Endometrial microvascular endothelial cells (primary cell): ENCODE results near the gene ZMYM1. TPM values are rescaled to one million over a fixed set of nuclear protein-coding genes. Genes with fewer than 3 reads are reported as not detected.
"Not testable (repeated sequence)": the region's sequence is repeated elsewhere in the genome, so short reads cannot be mapped to it uniquely, and the experiment has no call there.

Source experiments
- in situ Hi-C: cut with HindIII; loops from 2 replicates; pipeline ENCODE4 v1.10.0; 2017; ENCODE audit warnings: low sequenced_read_pairs, low pct_unique_long_range_greater_than_20kb; ENCODE audit errors: inconsistent ontology term
- total RNA-seq: library from RNA; depleted of rRNA; stranded (reverse); fragments of >200 nt; gene quantifications from one replicate; pipeline ENCODE4 v1.2.3, GENCODE V29; 2015; ENCODE audit errors: inconsistent ontology term

Gene ZMYM1
- 20.3 TPM for total RNA-seq

DNA sequence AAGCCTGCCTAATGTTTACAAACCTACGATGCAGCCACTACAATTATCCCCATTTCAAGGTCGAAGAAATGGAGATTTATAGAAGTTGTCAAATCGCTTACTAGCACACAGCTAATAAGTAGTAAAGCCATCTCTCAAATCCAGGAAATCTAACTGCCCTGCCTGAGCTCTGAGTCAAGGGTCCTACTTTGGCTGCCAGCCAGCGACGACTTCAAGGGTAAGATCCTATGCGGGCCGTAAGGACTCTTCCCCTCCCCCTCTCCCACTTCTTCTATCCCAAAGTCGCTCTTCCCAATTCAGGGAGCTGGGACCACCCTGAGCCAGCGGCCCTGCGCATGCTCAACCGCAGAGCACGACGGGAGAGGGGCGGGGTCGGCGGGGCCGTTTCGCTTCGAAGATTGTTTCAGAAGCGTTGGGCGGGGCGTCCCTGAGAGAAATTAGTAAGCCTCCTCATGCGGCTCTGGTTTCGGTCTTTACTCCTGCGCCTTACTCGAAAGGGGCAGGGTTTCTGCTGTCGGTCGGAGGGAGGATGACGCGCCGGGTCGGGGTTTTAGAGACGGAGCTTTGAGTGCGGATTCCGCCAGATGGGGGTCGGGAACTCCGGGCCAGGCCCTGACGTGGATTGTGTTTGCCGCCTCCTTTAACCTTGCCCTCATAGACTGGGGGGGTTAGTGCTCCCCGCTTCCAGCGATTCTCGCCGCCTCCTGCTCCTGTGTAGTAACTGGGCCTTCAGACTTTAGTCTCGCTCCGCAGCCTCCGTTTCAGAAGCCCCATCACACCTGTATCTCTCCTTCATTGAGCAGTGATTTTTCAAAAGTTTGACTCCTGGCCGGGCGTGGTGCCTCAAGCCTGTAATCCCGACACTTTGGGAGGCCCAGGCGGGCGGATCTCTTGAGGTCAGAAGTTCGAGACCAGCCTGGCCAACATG is at the start of gene ZMYM1:
TSS of gene ZMYM1 (plus strand) at position 383 of the 928 bp plus-strand sequence. CDS start 14,603 bp downstream, outside the sequence.
- in situ Hi-C loops: no loop called here

DNA sequence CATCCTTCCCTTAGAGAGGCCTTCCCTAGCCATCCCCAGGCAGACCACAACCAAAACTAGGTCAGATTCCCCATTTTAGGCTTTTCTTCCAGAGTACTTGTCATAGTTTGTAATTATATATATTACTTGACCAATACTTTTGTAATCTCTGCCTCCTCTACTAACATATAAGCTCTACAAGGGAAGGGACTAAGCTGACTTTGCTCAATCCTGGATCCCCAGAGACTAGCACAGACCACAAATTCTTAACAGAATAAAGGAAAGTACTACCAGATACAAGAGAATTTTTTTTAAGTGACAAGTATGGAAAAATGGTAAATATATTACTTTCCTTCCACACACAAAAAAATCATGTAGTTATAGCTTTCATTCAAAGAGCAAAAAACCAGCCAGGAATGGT is 49.4 kb upstream of the ZMYM1 start:
- in situ Hi-C loops: no loop called here

DNA sequence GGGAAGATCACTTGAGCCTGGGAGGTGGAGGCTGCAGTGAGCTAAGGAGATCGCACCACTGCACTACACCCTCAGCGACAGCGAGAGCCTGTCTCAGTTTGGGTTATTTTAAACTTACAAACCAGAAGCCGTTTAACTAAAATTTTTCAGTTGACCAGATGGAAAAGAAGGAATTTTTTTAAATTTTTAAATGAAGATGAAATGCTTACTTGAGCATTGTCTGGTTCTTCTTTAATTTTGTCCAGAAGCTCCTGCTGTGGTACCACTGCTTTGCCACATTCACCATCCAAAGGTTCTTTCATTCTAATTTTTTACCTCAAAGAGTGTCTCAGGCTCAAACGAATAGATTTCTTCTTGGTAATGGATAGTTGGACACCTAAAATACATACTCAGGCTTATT is 48.8 kb upstream of the ZMYM1 start:
- in situ Hi-C loops: no loop called here

GRCh38 chr1:35030756-35031446 is 48.3 kb upstream of the ZMYM1 start:
- in situ Hi-C loops: no loop called here

DNA sequence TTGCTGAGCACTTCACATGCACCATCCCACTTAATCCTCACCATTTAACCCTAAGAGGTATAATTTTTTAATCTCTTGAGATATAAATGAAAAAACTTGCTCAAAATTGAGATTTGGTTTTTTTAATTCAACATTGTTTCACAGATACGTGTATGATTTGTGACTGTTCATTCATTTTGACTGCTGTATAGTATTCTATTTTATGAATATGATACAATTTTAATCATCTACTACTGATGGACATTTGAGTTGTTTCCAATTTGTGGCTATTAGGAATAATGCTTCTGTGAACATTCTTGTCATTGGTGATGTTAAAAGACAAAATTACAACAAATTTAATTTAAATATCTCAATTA is 46.8 kb upstream of the ZMYM1 start:
- in situ Hi-C loops: no loop called here

DNA sequence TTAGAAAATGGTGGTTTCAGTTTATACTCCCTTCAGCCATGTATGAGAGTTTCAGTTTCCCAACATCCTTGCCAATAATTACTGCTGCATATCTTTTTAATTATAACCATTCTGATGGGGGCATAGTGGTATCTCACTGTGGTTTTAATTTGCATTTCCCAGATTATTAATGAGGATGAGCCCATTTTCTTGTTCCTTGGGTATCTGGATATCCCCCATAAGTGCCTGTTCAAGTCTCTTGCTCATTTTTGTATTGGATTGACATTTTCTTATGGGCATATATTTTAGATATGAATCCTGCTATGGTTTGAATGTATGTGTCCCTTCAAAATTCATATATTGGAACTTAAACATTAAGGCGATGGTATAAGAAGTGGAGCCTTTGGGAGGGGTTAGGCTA is 45.8 kb upstream of the ZMYM1 start:
- in situ Hi-C loops: no loop called here

DNA sequence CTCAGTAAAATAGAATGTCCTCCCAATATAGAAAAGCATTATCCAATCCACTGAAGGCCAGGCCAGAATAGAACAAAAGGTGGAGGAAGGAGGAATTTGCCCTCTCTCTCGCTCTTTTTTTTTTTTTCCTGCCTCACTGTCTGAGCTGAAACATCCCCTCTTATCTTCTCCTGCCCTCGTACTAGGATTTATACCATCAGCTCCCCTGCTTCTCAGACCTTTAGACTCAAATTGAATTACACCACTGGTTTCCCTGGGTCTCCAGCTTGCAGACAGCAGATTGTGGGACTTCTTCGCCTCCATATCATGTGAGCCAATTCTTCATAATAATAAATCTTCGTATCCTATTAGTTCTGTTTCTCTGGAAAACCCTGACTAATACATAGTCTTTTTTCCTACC is 42.6 kb upstream of the ZMYM1 start:
- in situ Hi-C loops: no loop called here

GRCh38 chr1:35037206-35037605 is 42.0 kb upstream of the ZMYM1 start:
- in situ Hi-C loops: no loop called here

DNA sequence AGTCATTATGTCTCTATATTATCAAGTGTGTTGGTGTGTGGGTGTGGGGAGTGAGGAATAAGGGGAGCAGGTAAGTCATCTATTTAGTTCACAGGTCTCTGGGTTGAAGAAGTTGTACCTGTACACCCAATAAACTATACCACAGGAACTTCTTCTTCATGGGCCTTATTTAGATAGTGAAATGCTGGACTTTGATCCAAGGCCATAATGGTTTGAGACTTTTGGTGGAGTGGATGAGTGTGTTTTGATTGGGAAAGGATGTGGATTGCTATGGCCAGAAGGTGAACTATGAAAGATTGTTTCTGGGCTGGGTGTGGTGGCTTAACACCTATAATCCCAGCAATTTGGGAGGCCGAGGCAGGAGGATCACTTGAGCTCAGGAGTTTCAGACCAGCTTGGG is 40.5 kb upstream of the ZMYM1 start:
- in situ Hi-C loops: no loop called here

- in situ Hi-C loops: no loop called here
These were observed 35.7 kb upstream of the ZMYM1 start for GRCh38 chr1:35043498-35043897.

DNA sequence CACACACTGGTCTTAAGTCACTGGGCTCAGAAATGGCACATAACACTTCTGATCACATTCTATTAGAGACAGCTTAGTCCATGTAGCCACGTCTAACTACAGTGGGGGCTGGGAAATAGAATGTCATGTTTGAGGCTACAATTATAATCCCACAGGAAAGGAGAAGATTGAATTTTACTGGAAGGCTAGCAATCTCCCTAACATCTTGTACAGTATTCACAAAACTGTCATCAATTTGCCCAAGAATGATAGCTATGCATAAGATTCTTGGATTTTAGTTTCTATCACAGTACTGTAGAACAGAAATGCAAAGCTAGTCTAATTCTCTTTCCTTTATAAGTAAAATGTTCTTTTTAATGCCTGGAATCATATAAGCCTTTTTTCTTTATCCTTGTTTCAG is 34.8 kb upstream of the ZMYM1 start:
- in situ Hi-C loops: no loop called here

DNA sequence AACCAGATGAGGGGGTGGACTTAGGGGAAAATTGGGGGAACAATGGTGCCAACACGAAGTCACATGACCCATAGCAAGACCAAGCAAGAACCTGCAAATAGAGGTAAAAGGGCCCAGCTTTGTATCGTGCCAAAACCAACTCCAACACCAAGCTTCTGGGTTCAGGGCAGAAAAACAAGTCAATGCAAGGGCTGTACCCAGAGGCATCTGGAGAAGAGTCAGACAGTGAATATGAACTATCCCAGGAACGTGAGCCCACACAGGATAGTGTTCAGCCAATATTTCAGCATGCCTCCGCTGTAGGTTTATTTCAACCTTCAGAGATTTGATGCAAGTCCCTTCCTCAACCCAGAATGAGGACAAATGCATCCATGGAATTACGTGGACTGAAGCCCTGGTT is 32.5 kb upstream of the ZMYM1 start:
- in situ Hi-C loops: no loop called here

GRCh38 chr1:35047188-35047858 is 31.9 kb upstream of the ZMYM1 start:
- in situ Hi-C loops: no loop called here

- in situ Hi-C loops: no loop called here
These were observed 30.1 kb upstream of the ZMYM1 start for GRCh38 chr1:35049116-35049515.

- in situ Hi-C loops: no loop called here
These were observed 25.8 kb upstream of the ZMYM1 start for GRCh38 chr1:35053433-35053832.

GRCh38 chr1:35054282-35054681 is 24.9 kb upstream of the ZMYM1 start:
- in situ Hi-C loops: not testable (repeated sequence)

DNA sequence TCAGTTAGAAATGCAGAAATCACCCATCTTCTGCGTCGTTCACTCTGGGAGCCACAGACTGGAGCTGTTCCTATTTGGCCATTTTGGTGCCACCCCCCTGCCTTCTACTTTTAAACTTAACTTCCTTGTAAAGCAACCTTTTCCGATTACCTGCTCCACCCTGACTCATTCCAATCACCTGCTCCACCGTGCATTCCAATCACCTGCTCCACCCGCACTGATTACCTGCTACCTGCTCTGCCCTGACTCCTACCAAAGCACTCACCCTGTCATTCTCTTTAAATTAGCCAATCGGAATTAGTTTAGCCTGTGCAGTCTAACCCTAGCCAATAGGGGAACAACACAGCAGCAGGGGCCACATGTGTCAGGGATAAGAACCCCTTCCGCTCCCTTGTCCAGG is 20.9 kb upstream of the ZMYM1 start:
- in situ Hi-C loops: not testable (repeated sequence)

- in situ Hi-C loops: no loop called here
These were observed 20.2 kb upstream of the ZMYM1 start for GRCh38 chr1:35058988-35059387.

DNA sequence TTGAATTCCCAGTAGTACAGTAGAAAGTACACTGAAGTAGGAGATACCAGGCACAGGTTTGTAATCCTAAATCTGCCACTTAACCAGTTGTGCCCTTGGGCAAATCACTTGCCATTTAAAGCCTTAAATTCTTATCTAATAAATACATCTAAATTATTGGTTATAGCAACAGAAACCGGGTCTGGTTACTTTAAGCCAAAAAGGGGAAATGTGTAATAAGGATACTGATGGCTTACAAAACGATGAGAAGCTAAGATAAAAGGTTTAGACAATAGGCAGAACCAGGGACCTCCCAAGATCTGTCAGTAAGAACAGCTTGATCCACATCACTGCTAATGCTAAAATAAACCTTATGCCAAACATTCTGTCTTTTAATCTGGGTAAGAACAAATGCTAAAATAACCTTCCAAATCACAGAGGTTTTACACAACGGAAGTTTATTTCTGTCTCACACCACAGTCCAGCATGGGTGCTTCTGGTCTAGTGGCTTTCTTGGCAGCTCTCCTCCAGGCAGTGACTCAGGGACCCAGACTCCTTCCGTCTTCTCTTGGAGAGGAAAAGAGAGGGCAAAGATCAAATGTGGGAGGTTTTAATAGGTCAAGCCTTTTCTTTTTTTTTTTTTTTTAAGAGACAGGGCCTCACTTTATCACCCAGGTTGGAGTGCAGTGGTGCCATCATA is 16.5 kb upstream of the ZMYM1 start:
- in situ Hi-C loops: no loop called here
